Measurements from ENCODE around the gene HYAL3. TPM values are rescaled to one million over a fixed set of nuclear protein-coding genes. Genes with fewer than 3 reads are reported as not detected.

The HYAL3 gene
- total RNA-seq, 4 donors from 2014 or later: 1.9 to 4.1 (median 2.6) TPM

DNA sequence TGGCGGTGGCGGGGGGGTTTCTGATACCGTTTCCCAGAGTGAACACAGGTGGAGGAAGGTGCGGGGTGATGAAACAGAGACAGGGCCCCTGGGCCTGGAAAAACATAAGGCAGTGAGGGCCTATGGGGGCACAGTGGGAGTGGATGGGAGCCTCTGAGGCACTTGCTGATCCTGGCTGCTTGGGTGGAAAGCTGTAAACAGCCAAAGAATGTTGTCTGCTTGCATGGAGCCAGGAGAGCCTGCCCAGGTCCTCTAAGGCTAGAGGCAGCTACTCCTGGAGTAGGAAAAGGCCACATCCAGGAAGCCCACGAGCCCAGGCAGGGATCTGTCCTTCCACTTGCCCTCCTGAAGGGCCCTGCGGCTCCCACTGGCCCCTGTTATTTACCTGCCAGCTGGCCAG lies 33.2 kb downstream of the HYAL3 start:
- no peak for TF ChIP-seq POLR2A (IDR thresholded peaks at IDR 0.05)
- TF ChIP-seq, protein P1, sequence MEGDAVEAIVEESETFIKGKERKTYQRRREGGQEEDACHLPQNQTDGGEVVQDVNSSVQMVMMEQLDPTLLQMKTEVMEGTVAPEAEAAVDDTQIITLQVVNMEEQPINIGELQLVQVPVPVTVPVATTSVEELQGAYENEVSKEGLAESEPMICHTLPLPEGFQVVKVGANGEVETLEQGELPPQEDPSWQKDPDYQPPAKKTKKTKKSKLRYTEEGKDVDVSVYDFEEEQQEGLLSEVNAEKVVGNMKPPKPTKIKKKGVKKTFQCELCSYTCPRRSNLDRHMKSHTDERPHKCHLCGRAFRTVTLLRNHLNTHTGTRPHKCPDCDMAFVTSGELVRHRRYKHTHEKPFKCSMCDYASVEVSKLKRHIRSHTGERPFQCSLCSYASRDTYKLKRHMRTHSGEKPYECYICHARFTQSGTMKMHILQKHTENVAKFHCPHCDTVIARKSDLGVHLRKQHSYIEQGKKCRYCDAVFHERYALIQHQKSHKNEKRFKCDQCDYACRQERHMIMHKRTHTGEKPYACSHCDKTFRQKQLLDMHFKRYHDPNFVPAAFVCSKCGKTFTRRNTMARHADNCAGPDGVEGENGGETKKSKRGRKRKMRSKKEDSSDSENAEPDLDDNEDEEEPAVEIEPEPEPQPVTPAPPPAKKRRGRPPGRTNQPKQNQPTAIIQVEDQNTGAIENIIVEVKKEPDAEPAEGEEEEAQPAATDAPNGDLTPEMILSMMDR (IDR thresholded peaks at IDR 0.05): no peak
- no peak for DNase-seq (ENCODE audit: low spot score in 2 of 2)
- intact Hi-C loops (cut with DNase I; ENCODE audit: low total_unique reads): no loop called here
- no peak overlapping the region for H3K4me3 ChIP-seq (ENCODE audit: low read depth, poor library complexity, severe bottlenecking)
- 83 to 84% methylated on average over 6 of the region's 6 CpGs for WGBS, 2 donors

- WGBS, 2 donors: 50 to 60% methylated on average over 1 of the region's 1 CpG
- intact Hi-C loops (cut with DNase I; ENCODE audit: low total_unique reads): no loop called here
- H3K4me3 ChIP-seq (ENCODE audit: low read depth, poor library complexity, severe bottlenecking): no peak overlapping the region
- TF ChIP-seq, protein P1 (IDR thresholded peaks at IDR 0.05): no peak
- TF ChIP-seq POLR2A (IDR thresholded peaks at IDR 0.05): no peak
- DNase-seq (ENCODE audit: low spot score in 2 of 2): no peak
These were observed 33.6 kb downstream of the HYAL3 start for GRCh38 chr3:50265571-50265970.

GRCh38 chr3:50264964-50265485 lies 34.2 kb downstream of the HYAL3 start:
- TF ChIP-seq, protein P1 (IDR thresholded peaks at IDR 0.05): no peak
- TF ChIP-seq POLR2A (IDR thresholded peaks at IDR 0.05): no peak
- DNase-seq (ENCODE audit: low spot score in 2 of 2): no peak
- intact Hi-C loops (cut with DNase I; ENCODE audit: low total_unique reads): no loop called here
- H3K4me3 ChIP-seq (ENCODE audit: low read depth, poor library complexity, severe bottlenecking): no peak overlapping the region
- 58 to 80% methylated on average over 7 of the region's 7 CpGs for WGBS, 2 donors

GRCh38 chr3:50264383-50264963 lies 34.7 kb downstream of the HYAL3 start:
- intact Hi-C loops (cut with DNase I; ENCODE audit: low total_unique reads): no loop called here
- TF ChIP-seq POLR2A (IDR thresholded peaks at IDR 0.05): no peak
- TF ChIP-seq, protein P1 (IDR thresholded peaks at IDR 0.05): no peak
- 38 to 40% methylated on average over 7 of the region's 7 CpGs for WGBS, 2 donors
- H3K4me3 ChIP-seq (ENCODE audit: low read depth, poor library complexity, severe bottlenecking): no peak overlapping the region
- peak in 1 of 2 donors; percentile 92 for DNase-seq (ENCODE audit: low spot score in 2 of 2)

DNA sequence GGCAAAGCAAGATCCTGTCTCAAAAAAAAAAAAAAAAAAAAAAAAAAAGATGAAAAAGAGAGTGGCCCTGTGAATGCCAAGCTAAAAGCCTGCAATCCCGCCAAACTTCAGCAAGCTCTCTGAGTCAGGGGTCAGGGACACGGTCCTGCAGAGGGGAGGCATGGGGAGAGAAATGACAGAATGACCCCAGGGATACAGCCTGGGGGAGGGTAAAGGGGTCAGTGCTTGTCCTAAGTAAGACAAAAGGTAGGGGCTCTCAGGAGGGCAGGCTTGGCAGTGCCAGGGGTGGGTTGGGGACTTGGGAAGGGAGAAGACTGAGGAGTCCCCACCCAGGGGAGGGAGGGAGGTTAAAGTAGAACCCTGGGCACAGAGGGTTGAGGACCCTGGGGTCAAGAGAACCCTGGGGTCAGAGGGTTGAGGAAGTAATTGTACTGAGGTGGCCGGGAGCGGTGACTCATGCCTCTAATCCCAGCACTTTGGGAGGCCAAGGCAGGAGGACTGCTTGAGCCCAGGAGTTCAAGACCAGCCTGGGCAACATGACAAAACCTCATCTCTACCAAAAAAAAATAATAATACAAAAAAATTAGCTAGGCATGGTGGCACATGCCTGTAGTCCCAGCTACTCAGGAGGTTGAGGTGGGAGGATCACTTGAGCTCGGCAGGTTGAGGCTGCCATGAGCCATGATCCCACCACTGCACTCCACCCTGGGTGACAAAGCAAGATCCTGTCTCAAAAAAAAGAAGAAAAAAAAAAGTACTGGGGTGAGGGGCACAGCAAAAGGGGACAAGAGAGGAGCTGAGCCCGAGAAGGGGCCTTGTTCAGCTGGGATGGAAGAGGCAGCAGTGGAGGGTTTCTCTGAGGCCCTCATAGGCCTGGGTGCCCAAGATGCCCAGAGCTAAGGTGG lies 35.5 kb downstream of the HYAL3 start:
- intact Hi-C loops (cut with DNase I; ENCODE audit: low total_unique reads): no loop called here
- 61 to 69% methylated on average over 6 of the region's 6 CpGs for WGBS, 2 donors
- TF ChIP-seq, protein P1 (IDR thresholded peaks at IDR 0.05): no peak
- TF ChIP-seq POLR2A (IDR thresholded peaks at IDR 0.05): no peak
- H3K4me3 ChIP-seq (ENCODE audit: low read depth, poor library complexity, severe bottlenecking): no peak overlapping the region
- DNase-seq (ENCODE audit: low spot score in 2 of 2): no peak

Measured in lower leg skin (tissue), 4 donors.